Right lobe of liver (tissue), 4 donors: Measurements from ENCODE around the gene SDHA.

ENCODE experiments used
- CTCF ChIP-seq, 4 donors: fragments of 200-600 bp in 3 of 4; fragments of 450-650 bp in 1 of 4; IDR thresholded peaks; one replicate each; pipeline versions ENCODE4 v1.5.1 to v1.8.0; 2016 to 2022; ENCODE audit warnings: antibody characterized with exemption in 4 of 4, mild to moderate bottlenecking in 2 of 4
- POLR2A ChIP-seq: fragments of 450-650 bp; IDR thresholded peaks from one replicate; pipeline ENCODE4 v1.6.1; 2017; ENCODE audit warnings: antibody characterized with exemption, mild to moderate bottlenecking
- donor health status: DM: no; HTN: no; CAD: no.
- donor health status: DM: no; HTN: no; CAD: no.
- donor health status: DM: no; HTN: yes; CAD: no.

- no peak for TF ChIP-seq CTCF (IDR thresholded peaks at IDR 0.05)
- TF ChIP-seq POLR2A, result no peak
These were observed 24.9 kb upstream of the SDHA start for GRCh38 chr5:192970-193831.
